Sigmoid colon (tissue), 7 donors: ENCODE results near the gene SRP68. TPM values are rescaled to one million over a fixed set of nuclear protein-coding genes. Genes with fewer than 3 reads are reported as not detected.

Source experiments
- DNase-seq: peaks from one replicate; pipeline ENCODE4 v3.0.0-alpha.2; 2019
- H3K27ac ChIP-seq, 4 donors: fragments of 200-600 bp; sonication (generic); one replicate each; pipeline ENCODE4 v1.5.1; 2016 to 2019; ENCODE audit warnings: mild to moderate bottlenecking in 1 of 4
- H3K27me3 ChIP-seq, 3 donors: fragments of 200-600 bp; sonication (generic); one replicate each; pipeline ENCODE4 v1.5.1; 2019; ENCODE audit warnings: mild to moderate bottlenecking in 1 of 3
- H3K36me3 ChIP-seq, 4 donors: fragments of 200-600 bp; sonication (generic); one replicate each; pipeline ENCODE4 v1.5.1; 2016 to 2019
- H3K4me1 ChIP-seq, 4 donors: fragments of 200-600 bp; sonication (generic); one replicate each; pipeline ENCODE4 v1.5.1; 2017 to 2019
- H3K4me3 ChIP-seq, 4 donors: fragments of 200-600 bp; sonication (generic); one replicate each; pipeline ENCODE4 v1.5.1; 2017 to 2019; ENCODE audit warnings: mild to moderate bottlenecking in 2 of 4, moderate library complexity in 1 of 4
- H3K9me3 ChIP-seq, 4 donors: fragments of 200-600 bp in 3 of 4; sonication (generic) in 3 of 4; one replicate each; pipeline versions ENCODE4 v1.5.1 to v1.6.1; 2013 to 2019
- EP300 ChIP-seq, 4 donors: sonication (generic); formaldehyde crosslinking; IDR thresholded peaks; one replicate each; pipeline ENCODE4 v1.6.1; 2017; ENCODE audit warnings: antibody characterized with exemption in 4 of 4
- POLR2A ChIP-seq, 2 donors: fragments of 450-650 bp; IDR thresholded peaks; one replicate each; pipeline ENCODE4 v1.6.1; 2016; ENCODE audit warnings: antibody characterized with exemption in 2 of 2, mild to moderate bottlenecking in 2 of 2, moderate library complexity in 2 of 2
- POLR2AphosphoS5 ChIP-seq, 4 donors: sonication (generic); formaldehyde crosslinking; IDR thresholded peaks; one replicate each; pipeline ENCODE4 v1.6.1; 2017; ENCODE audit warnings: antibody characterized with exemption in 4 of 4
- WGBS, 2 donors: extraction: QIAGEN DNeasy Blood & Tissue Kit; methylation state at CpG; one replicate each; pipeline ENCODE4 v1.1.7; 2013; 5-methylcytosine and 5-hydroxymethylcytosine counted together
- intact Hi-C: fragments of 100-400 bp; cut with DNase I; formaldehyde crosslinking; loops from one replicate; pipeline ENCODE4 v1.15.1; 2023
- polyA plus RNA-seq, 3 donors: library from polyadenylated mRNA; stranded (reverse); fragments of 200-250 nt; gene quantifications; one replicate each; pipeline ENCODE4 v1.2.3, GENCODE V29; 2013
- total RNA-seq, 4 donors: library from RNA; depleted of rRNA; stranded (reverse); fragments of >200 nt; gene quantifications; one replicate each; pipeline ENCODE4 v1.1.0, GENCODE V29; 2016
- TF ChIP-seq, protein P1 (sequence below), 4 experiments: fragments of 450-650 bp in 3 of 4; fragments of 200-600 bp in 1 of 4; IDR thresholded peaks; one replicate each; pipeline ENCODE4 v1.5.1; 2016 to 2019; ENCODE audit warnings: antibody characterized with exemption in 4 of 4, mild to moderate bottlenecking in 3 of 4, moderate library complexity in 2 of 4
- donor health status: healthy with polysubstance abuse.
- donor health status: Bipolar disorder and iron deficiency.
- donor health status: healthy.

Gene SRP68
- total and polyA plus RNA-seq, 7 donors, result 37.2 to 60.6 (median 53.1) TPM

DNA sequence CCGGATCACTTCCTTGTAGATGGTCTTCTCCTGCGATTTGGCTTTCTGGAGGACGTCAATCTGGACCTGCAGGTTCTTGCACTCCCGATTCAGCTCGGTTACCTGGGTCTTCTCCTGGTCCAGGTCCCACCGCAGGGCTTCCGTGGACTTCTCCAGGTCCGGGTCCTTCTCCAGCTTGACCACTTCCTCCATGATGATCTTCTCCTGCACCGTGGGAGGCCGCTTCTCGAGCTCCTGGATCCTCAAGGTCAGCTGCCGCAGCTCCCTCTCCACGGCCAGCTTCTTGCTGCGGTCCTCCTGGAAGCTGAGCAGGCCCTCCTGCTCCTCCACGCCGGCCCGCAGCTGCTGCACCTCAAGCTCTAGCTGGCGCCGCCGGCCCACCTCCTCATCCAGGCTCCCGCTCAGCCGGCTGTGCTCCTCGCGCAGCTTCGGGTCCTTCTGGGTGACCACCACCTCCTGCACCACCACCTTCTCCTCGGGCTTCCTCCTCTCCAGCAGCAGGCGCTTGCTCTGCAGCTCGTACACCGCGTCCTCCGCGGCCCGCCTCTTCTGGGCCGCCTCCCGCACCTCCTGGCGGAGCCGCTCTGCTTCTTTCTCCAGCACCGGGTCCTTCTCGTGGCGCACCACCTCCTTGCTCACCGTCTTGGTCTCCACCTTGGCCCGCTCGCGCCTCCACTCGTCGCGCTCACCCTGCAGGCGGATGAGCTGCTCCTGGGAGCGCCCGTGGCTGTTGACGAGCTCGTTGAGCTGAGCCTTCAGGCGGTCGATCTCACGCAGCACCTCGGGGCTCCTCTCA, 63.5 kb downstream of the SRP68 start:
- Histone ChIP-seq H3K4me3 (no peak overlapping the region), H3K27me3 (no peaks in the 10 kb centered on the region), H3K9me3 (no peaks in the 10 kb centered on the region), H3K4me1 (peaks cover 0 to 11% (median 2%) of the 10 kb centered on the region in 4 donors), H3K36me3 (no peaks in the 10 kb centered on the region), H3K27ac (no peak overlapping the region)
- WGBS, 2 donors, result 95 to 96% methylated on average over 56 of the region's 56 CpGs
- no peak for DNase-seq
- intact Hi-C loops, result loop anchor here (10.0 kb wide), 1 partner anchor 176 kb away; no protein-coding TSS in a partner anchor
- TF ChIP-seq POLR2AphosphoS5 (IDR thresholded peaks at IDR 0.05), result no peak
- no peak for TF ChIP-seq POLR2A (IDR thresholded peaks at IDR 0.05)
- no peak for TF ChIP-seq EP300 (IDR thresholded peaks at IDR 0.05)
- TF ChIP-seq, protein P1, sequence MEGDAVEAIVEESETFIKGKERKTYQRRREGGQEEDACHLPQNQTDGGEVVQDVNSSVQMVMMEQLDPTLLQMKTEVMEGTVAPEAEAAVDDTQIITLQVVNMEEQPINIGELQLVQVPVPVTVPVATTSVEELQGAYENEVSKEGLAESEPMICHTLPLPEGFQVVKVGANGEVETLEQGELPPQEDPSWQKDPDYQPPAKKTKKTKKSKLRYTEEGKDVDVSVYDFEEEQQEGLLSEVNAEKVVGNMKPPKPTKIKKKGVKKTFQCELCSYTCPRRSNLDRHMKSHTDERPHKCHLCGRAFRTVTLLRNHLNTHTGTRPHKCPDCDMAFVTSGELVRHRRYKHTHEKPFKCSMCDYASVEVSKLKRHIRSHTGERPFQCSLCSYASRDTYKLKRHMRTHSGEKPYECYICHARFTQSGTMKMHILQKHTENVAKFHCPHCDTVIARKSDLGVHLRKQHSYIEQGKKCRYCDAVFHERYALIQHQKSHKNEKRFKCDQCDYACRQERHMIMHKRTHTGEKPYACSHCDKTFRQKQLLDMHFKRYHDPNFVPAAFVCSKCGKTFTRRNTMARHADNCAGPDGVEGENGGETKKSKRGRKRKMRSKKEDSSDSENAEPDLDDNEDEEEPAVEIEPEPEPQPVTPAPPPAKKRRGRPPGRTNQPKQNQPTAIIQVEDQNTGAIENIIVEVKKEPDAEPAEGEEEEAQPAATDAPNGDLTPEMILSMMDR (IDR thresholded peaks at IDR 0.05), result no peak

DNA sequence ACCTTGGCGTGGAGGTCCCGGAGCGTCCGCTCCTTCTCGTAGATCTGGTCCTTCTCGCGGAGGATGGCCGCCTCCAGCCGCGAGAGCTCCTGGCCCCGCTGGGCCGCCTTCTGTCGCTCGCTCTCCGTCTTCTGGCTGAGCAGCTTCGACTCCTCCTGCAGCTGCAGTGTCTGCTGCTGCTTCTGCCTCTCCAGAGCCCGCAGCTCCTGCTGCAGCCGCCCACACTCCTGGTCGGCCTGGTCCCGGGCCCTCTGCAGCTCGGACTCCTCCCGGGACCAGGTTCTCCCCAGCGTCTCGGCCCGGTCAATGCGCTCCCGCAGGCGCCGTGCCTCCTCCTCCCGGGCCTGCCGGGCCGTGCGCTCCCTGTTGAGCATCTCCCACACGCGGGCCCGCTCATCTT, 64.1 kb downstream of the SRP68 start:
- Histone ChIP-seq H3K27ac (no peak overlapping the region), H3K4me1 (peaks cover 0 to 9% (median 0%) of the 10 kb centered on the region in 4 donors), H3K27me3 (no peaks in the 10 kb centered on the region), H3K4me3 (no peak overlapping the region), H3K36me3 (no peaks in the 10 kb centered on the region), H3K9me3 (no peaks in the 10 kb centered on the region)
- 95 to 97% methylated on average over 36 of the region's 36 CpGs for WGBS, 2 donors
- intact Hi-C loops, result loop anchor here (10.0 kb wide), 1 partner anchor 177 kb away; no protein-coding TSS in a partner anchor
- no peak for DNase-seq
- TF ChIP-seq EP300 (IDR thresholded peaks at IDR 0.05), result no peak
- TF ChIP-seq, protein P1 (IDR thresholded peaks at IDR 0.05), result no peak
- no peak for TF ChIP-seq POLR2A (IDR thresholded peaks at IDR 0.05)
- TF ChIP-seq POLR2AphosphoS5 (IDR thresholded peaks at IDR 0.05), result no peak

DNA sequence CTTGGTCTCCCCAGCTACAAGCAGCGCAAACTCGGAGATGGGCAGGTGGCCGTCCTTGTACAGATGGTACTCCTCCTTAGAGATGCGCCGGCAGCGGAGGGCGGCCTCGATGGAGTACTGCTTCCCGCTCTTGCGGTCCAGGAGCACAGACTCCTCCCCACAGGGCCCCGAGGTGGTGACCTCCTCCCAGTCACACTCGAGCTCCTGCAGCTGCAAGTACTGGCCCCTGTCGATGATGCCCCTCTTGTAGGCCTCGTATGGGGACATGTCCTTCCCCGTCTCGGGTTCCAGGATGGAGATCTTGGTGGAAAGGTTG, 64.5 kb downstream of the SRP68 start:
- Histone ChIP-seq H3K27me3 (no peaks in the 10 kb centered on the region), H3K27ac (no peak overlapping the region), H3K4me3 (no peak overlapping the region), H3K9me3 (no peaks in the 10 kb centered on the region), H3K36me3 (no peaks in the 10 kb centered on the region), H3K4me1 (peaks cover 0 to 9% (median 0%) of the 10 kb centered on the region in 4 donors)
- TF ChIP-seq EP300 (IDR thresholded peaks at IDR 0.05), result no peak
- 89 to 90% methylated on average over 16 of the region's 16 CpGs for WGBS, 2 donors
- no peak for DNase-seq
- intact Hi-C loops, result loop anchor here (10.0 kb wide), 1 partner anchor 177 kb away; no protein-coding TSS in a partner anchor

DNA sequence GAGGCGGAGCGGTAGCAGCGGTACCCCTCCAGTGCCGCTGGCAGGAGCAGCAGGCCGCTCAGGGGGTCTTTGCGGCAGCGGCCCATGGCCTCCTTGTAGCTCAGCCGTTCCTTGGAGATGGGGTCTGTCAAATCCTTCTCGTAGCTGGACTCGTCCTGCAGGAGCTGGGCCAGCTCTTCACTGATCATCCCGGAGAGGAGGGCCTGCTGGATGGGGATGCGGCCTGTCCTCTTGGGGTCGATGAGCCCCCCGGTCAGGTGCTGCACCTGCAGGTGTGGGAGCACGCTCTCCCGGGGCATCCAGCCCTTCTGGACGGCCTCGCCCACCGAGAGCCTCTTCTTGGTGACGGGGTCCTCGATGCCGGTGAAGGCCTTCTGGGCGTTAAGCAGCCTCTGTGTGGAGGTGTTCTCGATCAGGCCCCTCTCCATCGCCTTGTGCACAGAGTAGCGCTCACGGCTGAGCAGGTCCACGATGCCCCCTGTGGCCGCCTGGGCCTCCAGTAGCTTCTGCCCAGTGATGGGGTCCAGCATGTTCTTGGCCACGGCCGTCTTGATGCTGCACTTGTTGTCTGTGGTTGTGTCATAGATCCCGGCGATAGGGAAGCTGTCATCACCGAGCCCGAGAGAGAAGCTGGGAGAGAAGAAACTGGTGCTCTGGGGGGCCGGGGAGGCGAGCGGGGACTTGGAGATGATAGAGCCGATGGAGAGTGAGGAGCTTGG, 65.0 kb downstream of the SRP68 start:
- no peak for TF ChIP-seq EP300 (IDR thresholded peaks at IDR 0.05)
- TF ChIP-seq, protein P1 (IDR thresholded peaks at IDR 0.05), result no peak
- TF ChIP-seq POLR2AphosphoS5 (IDR thresholded peaks at IDR 0.05), result no peak
- no peak for TF ChIP-seq POLR2A (IDR thresholded peaks at IDR 0.05)
- no peak overlapping the region for H3K4me3 ChIP-seq
- H3K9me3 ChIP-seq, result no peaks in the 10 kb centered on the region
- intact Hi-C loops, result loop anchor here (10.0 kb wide), 1 partner anchor 178 kb away; no protein-coding TSS in a partner anchor
- no peak overlapping the region for H3K27ac ChIP-seq
- H3K4me1 ChIP-seq, result peaks cover 0 to 9% (median 0%) of the 10 kb centered on the region in 4 donors
- WGBS, 2 donors, result 94 to 95% methylated on average over 39 of the region's 39 CpGs
- no peaks in the 10 kb centered on the region for H3K36me3 ChIP-seq
- no peaks in the 10 kb centered on the region for H3K27me3 ChIP-seq
- no peak for DNase-seq
